NCI-H146 treated with DMSO at 0.1 percent for 48 hours (cell line): Measurements from ENCODE around the gene ZNF460.

ENCODE experiments used
- DNase-seq: peaks from one replicate; lab custom pipeline; 2025; ENCODE audit not compliant: unreplicated experiment; lab: John Stamatoyannopoulos, UW

Gene ZNF460

GRCh38 chr19:57338877-57339276 is 58.6 kb downstream of the ZNF460 start:
- no peak for DNase-seq

GRCh38 chr19:57342582-57342981 is 62.3 kb downstream of the ZNF460 start:
- DNase-seq = no peak
